Stimulated activated CD4-positive, alpha-beta T cell treated with anti-CD3 and anti-CD28 coated beads, Interleukin-15, amount 100 ng/mL, for 48 hours (primary cell): Measurements from ENCODE around the gene FBXO4.
"Not testable (repeated sequence)": the region's sequence is repeated elsewhere in the genome, so short reads cannot be mapped to it uniquely, and the experiment has no call there.

ENCODE experiments used
- DNase-seq, 2 donors: peaks; one replicate each; pipeline ENCODE4 v3.0.0-alpha.2; 2020; ENCODE audit warnings: low read depth in 2 of 2

FBXO4 gene

GRCh38 chr5:41921874-41922273, 3.2 kb upstream of the FBXO4 start:
- no peak for DNase-seq

- no peak for DNase-seq
These were observed 582 bp upstream of the FBXO4 start for GRCh38 chr5:41924526-41924871.

- DNase-seq: no peak
These were observed 472 bp downstream of the FBXO4 start for GRCh38 chr5:41925555-41925951.

GRCh38 chr5:41927604-41928003, 2.5 kb downstream of the FBXO4 start:
- DNase-seq: no peak

- no peak for DNase-seq
These were observed 4.0 kb downstream of the FBXO4 start for GRCh38 chr5:41929035-41929434.

- DNase-seq: no peak
These were observed 7.7 kb downstream of the FBXO4 start for GRCh38 chr5:41932770-41933169.

GRCh38 chr5:41935544-41935943, 10.5 kb downstream of the FBXO4 start:
- no peak for DNase-seq

GRCh38 chr5:41940641-41941040, 15.6 kb downstream of the FBXO4 start:
- no peak for DNase-seq

GRCh38 chr5:41945332-41945955, 20.4 kb downstream of the FBXO4 start:
- DNase-seq: not testable (repeated sequence)

- DNase-seq: no peak
These were observed 26.1 kb downstream of the FBXO4 start for GRCh38 chr5:41951224-41951623.

GRCh38 chr5:41954286-41954685, 29.2 kb downstream of the FBXO4 start:
- no peak for DNase-seq

GRCh38 chr5:41955432-41956024, 30.4 kb downstream of the FBXO4 start:
- DNase-seq: no peak

GRCh38 chr5:41956943-41957342, 31.9 kb downstream of the FBXO4 start:
- DNase-seq: no peak

GRCh38 chr5:41960481-41960880, 35.4 kb downstream of the FBXO4 start:
- no peak for DNase-seq

- no peak for DNase-seq
These were observed 36.7 kb downstream of the FBXO4 start for GRCh38 chr5:41961736-41962135.

- no peak for DNase-seq
These were observed 37.4 kb downstream of the FBXO4 start for GRCh38 chr5:41962491-41962890.

- DNase-seq: no peak
These were observed 41.5 kb downstream of the FBXO4 start for GRCh38 chr5:41966401-41967105.

GRCh38 chr5:41967401-41967800, 42.3 kb downstream of the FBXO4 start:
- DNase-seq: no peak

GRCh38 chr5:41968153-41968723, 43.2 kb downstream of the FBXO4 start:
- DNase-seq: no peak

GRCh38 chr5:41973087-41973486, 48.0 kb downstream of the FBXO4 start:
- no peak for DNase-seq

GRCh38 chr5:41973887-41974286, 48.8 kb downstream of the FBXO4 start:
- DNase-seq: no peak

GRCh38 chr5:41978676-41979075, 53.6 kb downstream of the FBXO4 start:
- DNase-seq: no peak

GRCh38 chr5:41980396-41980795, 55.3 kb downstream of the FBXO4 start:
- no peak for DNase-seq
